HepG2 (cell line): Measurements from ENCODE around the gene SLC39A1. TPM values are rescaled to one million over a fixed set of nuclear protein-coding genes. Genes with fewer than 3 reads are reported as not detected.
A peak's percentile ranks its signal among the peaks of the same experiment; 100 is the strongest.

Source experiments
- DDIT3 ChIP-seq: sonication (generic); formaldehyde crosslinking; IDR thresholded peaks from 2 replicates; pipeline ENCODE4 v1.4.0; 2020; ENCODE audit warnings: mild to moderate bottlenecking, missing genetic modification reagents
- DNMT1 ChIP-seq: sonication (generic); formaldehyde crosslinking; IDR thresholded peaks from 2 replicates; pipeline ENCODE4 v1.5.1; 2020; ENCODE audit warnings: mild to moderate bottlenecking, missing genetic modification reagents
- EEA1 ChIP-seq: sonication (generic); formaldehyde crosslinking; IDR thresholded peaks from 2 replicates; pipeline ENCODE4 v1.5.1; 2020; ENCODE audit warnings: mild to moderate bottlenecking, missing genetic modification reagents, borderline replicate concordance
- JARID2 ChIP-seq: sonication (generic); formaldehyde crosslinking; IDR thresholded peaks from 2 replicates; pipeline ENCODE4 v1.8.1; 2023; ENCODE audit warnings: missing genetic modification reagents, inconsistent platforms; ENCODE audit not compliant: insufficient replicate concordance
- MLLT10 ChIP-seq: sonication (generic); formaldehyde crosslinking; IDR thresholded peaks from 2 replicates; pipeline ENCODE4 v1.4.0; 2020; ENCODE audit warnings: missing genetic modification reagents
- MTA1 ChIP-seq: sonication (generic); formaldehyde crosslinking; IDR thresholded peaks from 2 replicates; pipeline ENCODE4 v1.4.0; 2020; ENCODE audit warnings: missing genetic modification reagents, mild to moderate bottlenecking, borderline replicate concordance
- PPARG ChIP-seq: conservative IDR thresholded peaks from 2 replicates; pipeline ENCODE4 v1.6.1; 2016; ENCODE audit warnings: missing biosample characterization, missing genetic modification reagents
- RFX3 ChIP-seq: IDR thresholded peaks from 2 replicates; pipeline ENCODE4 v1.6.1; 2016; ENCODE audit warnings: missing biosample characterization, missing genetic modification reagents
- SOX13 ChIP-seq, 3 experiments: fragments of 450-650 bp in 1 of 3; sonication (generic) in 1 of 3; formaldehyde crosslinking in 1 of 3; IDR thresholded peaks in 2 of 3; conservative IDR thresholded peaks in 1 of 3; 2 replicates each; pipeline versions ENCODE4 v1.5.0 to v1.6.1; 2016 to 2020; ENCODE audit warnings: antibody characterized with exemption in 1 of 3, mild to moderate bottlenecking in 1 of 3, missing compliant biosample characterization in 1 of 3, missing genetic modification reagents in 1 of 3, moderate library complexity in 1 of 3
- TAF15 ChIP-seq: fragments of 200-400 bp; formaldehyde crosslinking; IDR thresholded peaks from one replicate; pipeline ENCODE4 v1.6.1; 2018; ENCODE audit warnings: mild to moderate bottlenecking, low read depth, low read length; ENCODE audit not compliant: poor library complexity, severe bottlenecking
- ZC3H13 ChIP-seq: sonication (generic); formaldehyde crosslinking; IDR thresholded peaks from 2 replicates; pipeline ENCODE4 v1.8.1; 2023; ENCODE audit warnings: mild to moderate bottlenecking, missing genetic modification reagents, moderate library complexity
- ZKSCAN5 ChIP-seq: sonication (generic); formaldehyde crosslinking; IDR thresholded peaks from 2 replicates; pipeline ENCODE4 v1.5.1; 2020; ENCODE audit warnings: mild to moderate bottlenecking, missing genetic modification reagents
- ZKSCAN8 ChIP-seq: IDR thresholded peaks from 2 replicates; pipeline ENCODE4 v1.6.1; 2016; ENCODE audit warnings: borderline replicate concordance, missing genetic modification reagents, missing compliant biosample characterization
- ZNF124 ChIP-seq: sonication (generic); formaldehyde crosslinking; IDR thresholded peaks from 2 replicates; pipeline ENCODE4 v1.4.0; 2020; ENCODE audit warnings: missing genetic modification reagents
- ZNF142 ChIP-seq: sonication (generic); formaldehyde crosslinking; IDR thresholded peaks from 2 replicates; pipeline ENCODE4 v1.4.0; 2020; ENCODE audit warnings: missing genetic modification reagents
- ZNF616 ChIP-seq: sonication (generic); formaldehyde crosslinking; IDR thresholded peaks from 2 replicates; pipeline ENCODE4 v1.5.0; 2020; ENCODE audit warnings: low read depth, mild to moderate bottlenecking, missing genetic modification reagents
- ZNF639 ChIP-seq: conservative IDR thresholded peaks from 2 replicates; pipeline ENCODE4 v1.6.1; 2018; ENCODE audit warnings: missing genetic modification reagents
- ZNF678 ChIP-seq: sonication (generic); formaldehyde crosslinking; IDR thresholded peaks from 2 replicates; pipeline ENCODE4 v1.4.0; 2020; ENCODE audit warnings: mild to moderate bottlenecking, missing genetic modification reagents
- ZNF709 ChIP-seq: sonication (generic); formaldehyde crosslinking; IDR thresholded peaks from 2 replicates; pipeline ENCODE4 v1.5.0; 2020; ENCODE audit warnings: mild to moderate bottlenecking, missing genetic modification reagents
- ZNF768 ChIP-seq: sonication (generic); formaldehyde crosslinking; IDR thresholded peaks from 2 replicates; pipeline ENCODE4 v1.4.0; 2020; ENCODE audit warnings: missing genetic modification reagents
- ZNF777 ChIP-seq: sonication (generic); formaldehyde crosslinking; IDR thresholded peaks from 2 replicates; pipeline ENCODE4 v1.4.0; 2020; ENCODE audit warnings: missing genetic modification reagents
- ZSCAN22 ChIP-seq: sonication (generic); formaldehyde crosslinking; IDR thresholded peaks from 2 replicates; pipeline ENCODE4 v1.4.0; 2020; ENCODE audit warnings: mild to moderate bottlenecking, missing genetic modification reagents
- polyA plus RNA-seq, 8 experiments: library from polyadenylated mRNA; depleted of rRNA in 3 of 8; stranded (reverse) in 7 of 8; unstranded in 1 of 8; fragments of >200 nt; fragmentation: Illumina TruSeq in 4 of 8; extraction: Trizol in 4 of 8; gene quantifications; 2 replicates each; pipeline versions ENCODE4 v1.2.1 to v1.2.3, GENCODE V29; 2011 to 2016; ENCODE audit warnings: low read depth in 4 of 8, missing spikeins in 1 of 8, mixed read lengths in 1 of 8; ENCODE audit not compliant: insufficient read depth in 1 of 8
- total RNA-seq, 5 experiments: library from RNA; depleted of rRNA; stranded (reverse); fragments of >200 nt; fragmentation: Illumina TruSeq; extraction: Trizol; gene quantifications; 2 replicates each; pipeline ENCODE4 v1.2.3, GENCODE V29; 2016; ENCODE audit warnings: low read depth in 1 of 5

SLC39A1 gene
- total and polyA plus RNA-seq, 2 of the 13 experiments (the other 11 are each of a cell fraction or from before 2014, with no cell fraction given), result 71.2 to 78.4 TPM

GRCh38 chr1:153967107-153967999 is 4.0 kb upstream of the SLC39A1 start, which contains the start of gene CREB3L4 (continued):
- TF ChIP-seq ZKSCAN8, result 0 out of 2 replicates have a peak, but pooled peaks have one; percentile 27
- TF ChIP-seq ZNF768, result peak; percentile 71; the same call in 1 of the 2 replicates
- no peak for TF ChIP-seq RFX3 (CRISPR knock-in tag)
- TF ChIP-seq DNMT1 (CRISPR knock-in tag), result peak; percentile 52; the same call in 1 of the 2 replicates
- TF ChIP-seq ZNF616 (CRISPR knock-in tag), result peak; percentile 93
- TF ChIP-seq DDIT3, result no peak
- peak; percentile 88; the same call in 1 of the 2 replicates for TF ChIP-seq EEA1 (CRISPR knock-in tag)
- TF ChIP-seq ZNF709, result peak; percentile 81; the same call in 1 of the 2 replicates
- TF ChIP-seq ZKSCAN5 (CRISPR knock-in tag), result no peak
- no peak for TF ChIP-seq SOX13 (IDR thresholded peaks at IDR 0.05)
- peak in 1 of 2 experiments; percentile 42; a peak in 1 of 4 replicates for TF ChIP-seq SOX13 (CRISPR knock-in tag; conservative IDR thresholded peaks at IDR 0.05 in 1 of 2, IDR thresholded peaks at IDR 0.05 in 1 of 2)
- TF ChIP-seq MTA1 (CRISPR knock-in tag), result peak; percentile 51
- 0 out of 2 replicates have a peak, but pooled peaks have one; percentile 50 for TF ChIP-seq ZSCAN22 (CRISPR knock-in tag)
- no peak for TF ChIP-seq TAF15
- TF ChIP-seq JARID2 (CRISPR knock-in tag), result no peak
- peak; percentile 84 for TF ChIP-seq ZC3H13 (CRISPR knock-in tag)
- peak; percentile 72 for TF ChIP-seq ZNF142 (CRISPR knock-in tag)
- no peak for TF ChIP-seq PPARG (CRISPR knock-in tag)
- TF ChIP-seq ZNF777, result no peak
- peak; percentile 83 for TF ChIP-seq ZNF639 (CRISPR knock-in tag)
- no peak for TF ChIP-seq MLLT10 (CRISPR knock-in tag)
- peak; percentile 81 for TF ChIP-seq ZNF124 (CRISPR knock-in tag)
- TF ChIP-seq ZNF678 (CRISPR knock-in tag), result no peak
